Inflammatory macrophage treated with lipopolysaccharide for 4 hours (primary cell): ENCODE measurements around the gene PNP.
A peak's percentile ranks its signal among the peaks of the same experiment; 100 is the strongest.
"Not testable (repeated sequence)": the region's sequence is repeated elsewhere in the genome, so short reads cannot be mapped to it uniquely, and the experiment has no call there.

Source experiments
- DNase-seq: peaks from one replicate; pipeline ENCODE4 v3.0.0-alpha.2; 2020

The PNP gene

DNA sequence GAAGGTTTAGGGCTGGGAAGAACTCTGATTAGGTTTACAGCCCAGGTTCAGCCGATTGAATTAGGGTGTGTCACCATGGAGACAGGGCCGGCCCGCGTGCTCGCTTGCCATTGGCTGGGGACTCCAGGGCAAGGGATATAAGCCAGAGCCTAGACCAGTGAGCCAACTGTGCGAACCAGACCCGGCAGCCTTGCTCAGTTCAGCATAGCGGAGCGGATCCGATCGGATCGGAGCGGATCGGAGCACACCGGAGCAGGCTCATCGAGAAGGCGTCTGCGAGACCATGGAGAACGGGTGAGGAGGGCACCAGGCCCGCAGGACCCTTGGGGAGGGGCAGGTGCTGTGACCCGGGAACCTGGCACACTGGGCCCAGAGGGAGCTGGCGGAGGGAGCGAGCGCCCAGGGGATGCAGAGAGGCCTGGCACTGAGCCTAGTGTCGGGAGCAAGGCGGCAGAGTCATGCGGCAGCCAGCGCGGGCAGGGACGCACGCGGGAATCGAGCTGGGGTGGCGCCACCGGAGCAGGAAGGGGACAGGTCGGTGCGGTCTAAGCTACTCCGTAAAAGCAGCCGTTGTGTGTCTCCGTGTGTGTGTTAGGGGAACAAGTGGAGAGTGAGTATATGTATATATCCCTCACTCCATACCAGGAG is at the start of gene PNP:
TSS of gene PNP (plus strand) at position 165 of the 648 bp plus-strand sequence. CDS start at position 284, 119 bp downstream.
- peak; percentile 91 for DNase-seq

DNA sequence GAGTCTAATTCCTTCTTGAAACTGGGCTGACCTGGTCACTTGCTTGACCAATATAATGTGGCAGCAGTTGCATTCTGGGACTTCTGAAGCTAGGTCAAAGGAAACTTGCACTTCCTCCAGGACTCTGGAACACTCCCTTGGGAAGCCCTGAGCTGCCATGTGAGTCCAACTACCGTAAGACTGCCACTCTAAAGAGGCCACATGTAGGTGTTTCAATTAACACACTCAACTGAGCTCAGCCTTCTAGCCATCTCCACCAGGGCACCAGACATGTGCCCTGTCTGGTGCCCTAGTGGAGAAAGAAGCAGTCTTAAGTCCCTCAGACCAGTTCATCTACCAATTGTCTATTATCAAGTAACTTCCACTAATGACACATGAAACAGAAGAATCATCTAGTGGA is 49.8 kb upstream of the PNP start:
- DNase-seq = no peak

- DNase-seq = no peak
Measured at GRCh38 chr14:20421267-20421666, 47.9 kb upstream of the PNP start.

GRCh38 chr14:20422886-20423285 is 46.3 kb upstream of the PNP start:
- DNase-seq = no peak

DNA sequence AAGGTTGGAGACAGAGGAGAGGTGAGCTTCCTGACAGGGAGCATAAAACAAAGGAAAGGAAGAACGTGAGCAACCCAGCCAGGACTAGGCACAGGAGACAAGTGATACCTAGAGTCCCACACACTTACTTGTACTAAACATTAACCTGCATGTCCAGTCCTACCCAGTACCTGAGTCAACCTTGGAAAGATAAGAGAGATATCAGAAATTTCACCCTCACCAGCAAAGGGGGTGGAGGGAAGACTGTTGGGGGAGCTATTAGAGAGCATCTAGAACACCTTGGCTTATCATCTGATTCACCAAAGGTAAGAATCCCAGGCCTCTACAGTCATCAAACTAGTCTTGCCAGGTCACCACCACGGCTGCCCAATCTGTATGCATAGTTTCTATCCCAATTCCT is 44.4 kb upstream of the PNP start:
- no peak for DNase-seq

DNA sequence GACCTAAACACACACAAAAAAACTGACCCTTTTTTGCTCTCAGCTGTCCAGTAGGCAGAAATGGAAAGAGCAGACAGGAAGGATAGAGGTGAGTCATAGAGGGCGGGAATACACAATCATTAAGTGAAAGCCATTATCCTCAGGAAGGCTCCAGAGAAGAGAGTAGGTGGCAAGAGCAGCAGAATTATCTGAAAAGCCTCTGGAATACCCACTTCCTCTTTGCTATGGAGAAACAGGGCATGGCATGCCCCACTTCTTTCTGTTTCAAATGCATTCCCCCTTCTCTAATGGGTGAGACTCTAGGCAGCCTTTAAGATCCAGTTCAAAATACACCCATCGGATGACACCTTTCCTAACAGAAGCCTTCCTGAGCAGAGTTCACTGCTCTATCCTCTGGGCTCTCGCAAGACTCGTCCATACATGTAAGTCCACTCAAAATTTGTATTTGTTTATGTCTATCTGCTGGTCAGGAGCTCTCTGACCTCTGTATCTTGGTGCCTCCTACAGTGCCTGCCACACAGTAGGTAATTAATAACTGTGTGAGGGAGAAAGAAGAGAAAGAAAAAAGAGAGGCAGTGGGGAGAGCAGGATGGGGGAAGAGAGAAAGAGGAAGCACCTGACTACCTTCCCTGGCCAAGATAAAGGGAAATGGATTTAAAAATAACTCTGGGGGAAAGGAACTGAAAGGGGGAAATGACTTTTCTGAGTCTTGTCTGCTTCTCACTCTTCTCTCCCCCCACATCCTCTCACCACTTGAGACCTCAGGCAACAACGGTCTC is 41.8 kb upstream of the PNP start:
- DNase-seq = peak; percentile 91

DNA sequence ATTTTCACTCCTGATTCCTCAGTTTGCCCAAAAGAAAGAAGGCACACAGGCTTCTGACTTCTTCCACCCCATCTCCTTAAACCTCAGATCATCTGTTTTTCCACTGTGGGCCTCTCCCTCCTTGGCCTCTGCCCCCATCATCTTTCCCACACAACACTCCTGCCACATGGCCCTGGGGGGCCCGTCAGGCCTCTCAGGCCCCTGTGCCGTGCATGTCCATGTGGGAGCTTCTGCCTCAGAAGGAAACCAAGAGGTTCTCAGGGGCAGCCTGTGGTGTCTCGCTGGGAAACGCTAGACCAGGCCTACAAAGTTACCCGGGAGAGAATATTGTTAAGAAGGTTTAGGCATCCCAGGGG is 41.2 kb upstream of the PNP start:
- no peak for DNase-seq

DNA sequence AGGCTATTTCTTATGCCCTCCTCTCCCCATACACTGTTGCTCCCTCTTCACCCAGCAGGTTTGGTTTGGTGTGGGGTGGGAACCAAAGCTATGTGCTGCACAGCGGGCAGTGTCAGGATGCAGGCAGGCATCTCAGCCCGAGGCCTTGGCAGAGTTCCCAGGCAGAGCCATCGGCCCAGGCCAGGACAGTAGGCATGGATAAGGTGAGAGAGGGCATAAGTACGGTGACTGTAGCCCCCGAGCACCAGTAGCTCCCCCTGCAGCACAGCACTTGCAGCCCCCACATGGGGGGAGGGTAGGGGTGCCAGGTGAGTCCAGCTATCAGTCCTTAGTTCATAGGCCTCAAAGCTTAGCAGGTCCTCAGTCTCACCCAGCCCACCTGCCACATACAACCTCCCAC is 40.4 kb upstream of the PNP start:
- no peak for DNase-seq

DNA sequence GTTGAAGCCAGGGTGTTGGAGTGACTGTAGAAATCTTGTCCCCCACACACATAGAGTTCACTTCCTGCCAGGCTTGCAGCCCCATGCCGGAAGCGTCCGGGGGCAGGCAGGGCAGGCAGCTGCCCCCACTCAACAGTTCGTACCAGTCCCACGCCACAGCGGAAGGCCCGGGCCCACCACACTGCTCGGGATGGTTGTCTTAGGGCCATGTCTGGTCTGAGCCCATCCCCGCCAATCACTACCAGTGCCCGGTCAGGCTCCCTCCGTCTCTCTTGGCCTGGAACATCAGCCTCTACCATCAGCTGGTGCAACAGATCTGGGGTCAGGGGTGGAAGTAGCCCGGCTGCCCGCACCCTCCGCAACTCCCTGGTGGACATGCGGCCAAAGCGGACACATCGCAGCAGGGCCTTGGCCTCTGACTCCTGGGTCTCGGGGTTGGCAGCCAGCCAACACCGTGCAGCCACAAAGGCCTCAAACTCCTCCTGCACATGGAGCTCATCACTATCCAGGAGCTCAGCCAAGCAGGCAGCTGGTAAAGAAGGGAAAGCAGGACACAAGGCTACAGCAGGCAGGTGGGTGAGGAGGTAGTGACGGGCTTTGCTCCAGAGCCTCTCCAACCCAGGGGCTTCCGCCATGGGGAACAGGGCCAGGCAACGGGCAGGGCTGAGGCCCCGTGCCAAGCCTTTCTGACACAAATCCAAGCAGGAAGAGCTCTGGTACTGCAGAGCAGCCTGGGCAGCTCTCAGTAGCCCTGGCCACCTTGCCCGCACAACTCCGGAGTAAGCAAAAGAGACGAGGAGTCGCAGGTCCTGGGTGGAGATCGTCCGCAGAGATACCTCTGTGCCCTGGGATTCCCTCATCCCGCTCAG is 39.2 kb upstream of the PNP start:
- no peak for DNase-seq

- DNase-seq = no peak
Measured at GRCh38 chr14:20434701-20435581, 34.3 kb upstream of the PNP start.

GRCh38 chr14:20435582-20436362 is 33.4 kb upstream of the PNP start, which contains the start of gene KLHL33:
TSS of gene KLHL33 (minus strand) at chr14:20436166. CDS start at chr14:20435811, 355 bp downstream.
- DNase-seq = no peak

- DNase-seq = no peak
Measured at GRCh38 chr14:20436363-20436755, 32.8 kb upstream of the PNP start.

DNA sequence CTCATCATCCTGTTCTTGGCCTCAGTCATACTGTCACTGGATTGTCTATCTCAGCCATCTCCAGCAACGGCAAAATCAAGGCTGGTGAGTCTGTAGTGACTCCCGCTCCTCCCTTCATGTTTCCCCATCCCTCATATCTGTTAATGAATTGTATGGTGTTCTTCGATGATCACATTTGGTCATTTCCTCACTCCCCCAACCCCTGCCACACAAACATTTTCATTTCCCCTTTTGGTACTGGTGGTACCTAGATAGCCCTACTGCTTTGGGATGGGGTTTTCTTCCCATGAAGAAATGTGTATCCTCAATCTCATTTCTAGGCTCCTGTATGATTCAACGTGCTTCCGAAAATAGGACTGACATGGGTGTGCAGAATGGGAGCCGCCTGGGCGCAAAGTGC is 30.5 kb upstream of the PNP start:
- peak; percentile 39 for DNase-seq

GRCh38 chr14:20440465-20440864 is 28.7 kb upstream of the PNP start:
- DNase-seq = no peak

GRCh38 chr14:20440882-20441281 is 28.3 kb upstream of the PNP start:
- peak; percentile 41 for DNase-seq

- peak; percentile 33 for DNase-seq
Measured at GRCh38 chr14:20441461-20441860, 27.7 kb upstream of the PNP start.

GRCh38 chr14:20443650-20444049 is 25.6 kb upstream of the PNP start:
- DNase-seq = not testable (repeated sequence)

GRCh38 chr14:20446889-20447288 is 22.3 kb upstream of the PNP start:
- no peak for DNase-seq

DNA sequence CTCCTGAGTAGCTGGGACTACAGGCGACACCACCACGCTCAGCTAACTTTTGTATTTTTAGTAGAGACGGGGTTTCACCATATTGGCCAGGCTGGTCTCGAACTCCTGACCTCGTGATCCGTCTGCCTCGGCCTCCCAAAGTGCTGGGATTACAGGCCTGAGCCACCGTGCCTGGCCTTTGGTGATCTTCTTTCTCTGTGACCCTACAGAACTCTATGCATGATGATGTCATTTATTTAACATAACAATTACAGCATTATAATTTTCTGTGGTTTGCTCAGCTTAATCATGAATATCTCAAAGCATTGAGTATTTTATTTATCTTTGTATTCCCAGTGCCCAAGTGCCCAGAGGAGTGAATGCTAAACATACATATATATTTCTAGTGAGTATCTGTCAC is 16.4 kb upstream of the PNP start:
- DNase-seq = not testable (repeated sequence)

DNA sequence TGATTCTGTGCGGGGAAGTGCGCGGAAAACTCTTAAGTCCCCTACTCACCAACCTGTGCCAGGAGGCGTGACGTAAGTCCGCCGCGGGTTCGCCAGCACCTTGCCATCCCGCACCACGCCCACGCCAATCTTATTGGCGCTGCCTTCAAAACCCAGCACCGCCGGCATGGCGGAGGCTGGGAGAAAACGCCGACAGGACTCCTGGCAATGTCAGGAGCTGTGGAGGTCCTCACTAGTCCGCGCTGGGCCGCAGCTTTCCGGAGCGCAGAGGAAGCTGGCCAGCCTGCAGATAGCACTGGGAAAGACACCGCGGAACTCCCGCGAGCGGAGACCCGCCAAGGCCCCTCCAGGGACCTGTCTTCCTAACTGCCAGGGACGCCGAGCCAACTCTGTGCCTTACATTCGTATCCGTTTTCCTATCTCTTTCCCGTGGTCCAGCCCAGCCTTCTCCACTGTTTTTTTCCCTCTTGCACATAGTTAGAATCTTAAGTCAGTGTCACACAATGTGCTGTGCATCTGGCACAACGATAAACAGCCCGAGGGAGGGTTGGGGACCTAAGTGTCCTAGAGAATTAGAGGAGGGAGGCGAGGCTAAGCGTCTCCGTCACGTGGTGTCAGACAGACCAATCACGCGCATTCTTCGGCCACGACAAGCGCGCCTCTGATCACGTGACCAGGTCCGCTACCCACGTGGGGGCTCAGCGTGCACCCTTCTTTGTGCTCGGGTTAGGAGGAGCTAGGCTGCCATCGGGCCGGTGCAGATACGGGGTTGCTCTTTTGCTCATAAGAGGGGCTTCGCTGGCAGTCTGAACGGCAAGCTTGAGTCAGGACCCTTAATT is 14.5 kb upstream of the PNP start, which contains the start of the genes APEX1 and OSGEP:
TSS of gene APEX1 (plus strand) at position 711 of the 839 bp plus-strand sequence. CDS start 420 bp downstream, outside the sequence.
TSS of gene OSGEP (minus strand) at position 297 of the 839 bp plus-strand sequence. CDS start at position 168, 129 bp downstream.
- peak; percentile 99 for DNase-seq
